H1 (cell line): Measurements from ENCODE around the gene RAB43. TPM values are rescaled to one million over a fixed set of nuclear protein-coding genes. Genes with fewer than 3 reads are reported as not detected.

Source experiments
- CTCF ChIA-PET: fragments of 300-600 bp; sonication (Branson Sonifier 250); formaldehyde crosslinking; loops from one replicate; lab custom pipeline; 2021; ENCODE audit not compliant: partially characterized antibody; lab: Charles Lee
- POLR2A ChIA-PET: fragments of 300-600 bp; sonication (Branson Sonifier 250); formaldehyde crosslinking; loops from one replicate; lab custom pipeline; 2021; ENCODE audit warnings: inconsistent platforms; ENCODE audit not compliant: partially characterized antibody; lab: Charles Lee
- DNase-seq, 2 experiments: peaks; one replicate each; pipeline versions ENCODE4 v3.0.0 to v3.0.0-alpha.2; 2010 to 2022; ENCODE audit warnings: low spot score in 2 of 2, low read depth in 1 of 2, mixed read lengths in 1 of 2
- FAIRE-seq: peaks from 2 replicates; lab custom pipeline; 2011; peaks lifted over from hg19 to GRCh38; lab: Jason Lieb, UNC
- H2AFZ ChIP-seq: 2 replicates; pipeline ENCODE4 v1.8.1; 2012; ENCODE audit warnings: low read length, inconsistent platforms
- H2AK5ac ChIP-seq: 2 replicates; pipeline ENCODE4 v1.6.1; 2013; ENCODE audit warnings: low read depth, low read length
- H2BK120ac ChIP-seq: replicated peaks from 2 replicates; pipeline ENCODE3; 2013; ENCODE audit warnings: low read depth, low read length, inconsistent platforms
- H2BK12ac ChIP-seq: 2 replicates; pipeline ENCODE4 v1.6.1; 2013; ENCODE audit warnings: low read depth, low read length
- H2BK15ac ChIP-seq: 2 replicates; pipeline ENCODE4 v1.6.1; 2013; ENCODE audit warnings: low read length
- H2BK20ac ChIP-seq: 2 replicates; pipeline ENCODE4 v1.6.1; 2013; ENCODE audit warnings: low read length
- H2BK5ac ChIP-seq: 2 replicates; pipeline ENCODE4 v1.6.1; 2013; ENCODE audit warnings: low read depth, low read length
- H3K14ac ChIP-seq: 2 replicates; pipeline ENCODE4 v1.6.1; 2013; ENCODE audit warnings: inconsistent platforms; ENCODE audit not compliant: insufficient read length
- H3K18ac ChIP-seq: 2 replicates; pipeline ENCODE4 v1.6.1; 2013; ENCODE audit warnings: low read length; ENCODE audit errors: extremely low read depth
- H3K23ac ChIP-seq: 2 replicates; pipeline ENCODE4 v1.6.1; 2013; ENCODE audit warnings: inconsistent platforms; ENCODE audit not compliant: insufficient read length
- H3K23me2 ChIP-seq: 2 replicates; pipeline ENCODE4 v1.6.1; 2013; ENCODE audit warnings: low read depth, low read length
- H3K27ac ChIP-seq: 2 replicates; pipeline ENCODE4 v1.6.1; 2011; ENCODE audit warnings: low read depth, low read length, inconsistent platforms
- H3K27me3 ChIP-seq, 4 experiments: replicated peaks in 1 of 4; 1 replicate in 1 of 4; 2 replicates in 3 of 4; pipeline versions ENCODE4 v1.6.1 to v1.8.1; 2011 to 2013; ENCODE audit warnings: low read length in 3 of 4, mild to moderate bottlenecking in 3 of 4, inconsistent platforms in 2 of 4, mixed read lengths in 2 of 4, moderate library complexity in 1 of 4; ENCODE audit not compliant: control insufficient read depth in 3 of 4, insufficient read depth in 3 of 4; ENCODE audit errors: extremely low read depth in 1 of 4
- H3K36me3 ChIP-seq, 4 experiments: 2 replicates each; pipeline versions ENCODE4 v1.6.1 to v1.8.1; 2011 to 2013; ENCODE audit warnings: mild to moderate bottlenecking in 4 of 4, low read length in 3 of 4, moderate library complexity in 2 of 4, control low read depth in 1 of 4, inconsistent platforms in 1 of 4; ENCODE audit not compliant: insufficient read depth in 4 of 4, control insufficient read depth in 2 of 4
- H3K4ac ChIP-seq: replicated peaks from 2 replicates; pipeline ENCODE3; 2013; ENCODE audit warnings: low read length, low read depth, mixed read lengths, inconsistent platforms; ENCODE audit not compliant: insufficient read length
- H3K4me1 ChIP-seq, 4 experiments: replicated peaks in 1 of 4; 1 replicate in 1 of 4; 2 replicates in 3 of 4; pipeline versions ENCODE4 v1.6.1 to v1.8.1; 2011 to 2013; ENCODE audit warnings: low read length in 3 of 4, inconsistent platforms in 2 of 4, mixed read lengths in 1 of 4; ENCODE audit not compliant: insufficient read depth in 4 of 4, control insufficient read depth in 3 of 4
- H3K4me2 ChIP-seq, 2 experiments: 2 replicates each; pipeline versions ENCODE4 v1.6.1 to v1.8.1; 2011 to 2013; ENCODE audit warnings: low read depth in 2 of 2, low read length in 2 of 2, control low read depth in 1 of 2, inconsistent platforms in 1 of 2, mild to moderate bottlenecking in 1 of 2; ENCODE audit not compliant: insufficient read depth in 1 of 2
- H3K4me3 ChIP-seq, 4 experiments: fragments of 200-600, 300-600 bp in 1 of 4; sonication (generic), shearing (Covaris generic), sonication (Bioruptor Twin) in 1 of 4; 2 replicates each; pipeline versions ENCODE4 v1.5.1 to v1.8.1; 2011 to 2016; ENCODE audit warnings: low read length in 4 of 4, low read depth in 3 of 4, control low read depth in 2 of 4, inconsistent platforms in 2 of 4, mild to moderate bottlenecking in 2 of 4, mixed read lengths in 1 of 4, moderate library complexity in 1 of 4; ENCODE audit not compliant: insufficient read depth in 2 of 4; ENCODE audit errors: extremely low read depth in 1 of 4
- H3K56ac ChIP-seq: replicated peaks from 2 replicates; pipeline ENCODE3; 2013; ENCODE audit warnings: low read depth, mild to moderate bottlenecking, mixed read lengths, low read length, inconsistent platforms; ENCODE audit not compliant: insufficient read length
- H3K79me1 ChIP-seq: 2 replicates; pipeline ENCODE4 v1.6.1; 2013; ENCODE audit warnings: low read depth, low read length, control low read depth
- H3K79me2 ChIP-seq, 2 experiments: 2 replicates each; pipeline versions ENCODE4 v1.6.1 to v1.8.1; 2012 to 2013; ENCODE audit warnings: low read length in 2 of 2, mild to moderate bottlenecking in 2 of 2, inconsistent platforms in 1 of 2; ENCODE audit not compliant: insufficient read depth in 2 of 2, control insufficient read depth in 1 of 2
- H3K9ac ChIP-seq, 4 experiments: replicated peaks in 1 of 4; 1 replicate in 1 of 4; 2 replicates in 3 of 4; pipeline versions ENCODE4 v1.6.1 to v1.8.1; 2011 to 2013; ENCODE audit warnings: low read depth in 3 of 4, low read length in 3 of 4, control low read depth in 2 of 4, mild to moderate bottlenecking in 2 of 4, moderate library complexity in 2 of 4, inconsistent platforms in 1 of 4; ENCODE audit errors: extremely low read depth in 1 of 4
- H3K9me3 ChIP-seq, 2 experiments: 2 replicates each; pipeline versions ENCODE4 v1.6.1 to v1.8.1; 2012 to 2013; ENCODE audit warnings: mild to moderate bottlenecking in 2 of 2, moderate library complexity in 2 of 2, control low read depth in 1 of 2, inconsistent platforms in 1 of 2, low read depth in 1 of 2, low read length in 1 of 2, mixed read lengths in 1 of 2; ENCODE audit not compliant: insufficient read depth in 2 of 2
- H4K20me1 ChIP-seq, 2 experiments: replicated peaks in 1 of 2; 2 replicates each; pipeline versions ENCODE3 to v1.8.1; 2011 to 2013; ENCODE audit warnings: inconsistent platforms in 2 of 2, low read length in 2 of 2, mild to moderate bottlenecking in 1 of 2; ENCODE audit not compliant: insufficient read depth in 2 of 2, control insufficient read depth in 1 of 2
- H4K5ac ChIP-seq: 2 replicates; pipeline ENCODE4 v1.6.1; 2013; ENCODE audit warnings: low read length, low read depth, mixed read lengths, inconsistent platforms; ENCODE audit not compliant: insufficient read length
- H4K8ac ChIP-seq: 2 replicates; pipeline ENCODE4 v1.8.0; 2013; ENCODE audit warnings: mild to moderate bottlenecking, moderate library complexity, low read length, inconsistent platforms; ENCODE audit not compliant: insufficient read depth; ENCODE audit errors: extremely low read depth
- H4K91ac ChIP-seq: replicated peaks from 2 replicates; pipeline ENCODE3; 2013; ENCODE audit warnings: low read length, mixed read lengths, inconsistent platforms; ENCODE audit not compliant: insufficient read length
- BRCA1 ChIP-seq: IDR thresholded peaks from 2 replicates; pipeline ENCODE4 v1.6.1; 2012; ENCODE audit warnings: low read depth, low read length, improper control_type of control experiment
- CBX8 ChIP-seq: fragments of 300-800, 300-1000 bp; sonication (generic); IDR thresholded peaks from 2 replicates; pipeline ENCODE4 v1.7.1; 2016; ENCODE audit warnings: low read depth, low read length, borderline replicate concordance
- CHD1 ChIP-seq: IDR thresholded peaks from 2 replicates; pipeline ENCODE4 v1.6.1; 2012; ENCODE audit warnings: low read depth, low read length, improper control_type of control experiment
- CREB1 ChIP-seq: IDR thresholded peaks from 2 replicates; pipeline ENCODE4 v1.6.1; 2012; ENCODE audit warnings: inconsistent platforms
- EP300 ChIP-seq, 2 experiments: IDR thresholded peaks; 1 replicate in 1 of 2; 2 replicates in 1 of 2; pipeline ENCODE4 v1.6.1; 2011 to 2012; ENCODE audit warnings: low read depth in 2 of 2, low read length in 2 of 2, mild to moderate bottlenecking in 2 of 2, borderline replicate concordance in 1 of 2, inconsistent platforms in 1 of 2, moderate library complexity in 1 of 2
- JUN ChIP-seq: IDR thresholded peaks from 2 replicates; pipeline ENCODE4 v1.6.1; 2011; ENCODE audit warnings: low read depth, mild to moderate bottlenecking, improper control_type of control experiment, low read length
- KDM4A ChIP-seq: IDR thresholded peaks from one replicate; pipeline ENCODE4 v1.7.1; 2012; ENCODE audit warnings: low read depth, mild to moderate bottlenecking, moderate library complexity, low read length, inconsistent platforms; ENCODE audit not compliant: severe bottlenecking
- KDM5A ChIP-seq: fragments of 200-600 bp; IDR thresholded peaks from 2 replicates; pipeline ENCODE4 v1.7.1; 2012; ENCODE audit warnings: mild to moderate bottlenecking, low read length, inconsistent platforms, mixed read lengths
- NANOG ChIP-seq: IDR thresholded peaks from 2 replicates; pipeline ENCODE4 v1.6.1; 2011; ENCODE audit warnings: low read length, low read depth, mild to moderate bottlenecking, inconsistent platforms; ENCODE audit not compliant: insufficient read depth, poor library complexity, severe bottlenecking
- NRF1 ChIP-seq: IDR thresholded peaks from 2 replicates; pipeline ENCODE4 v1.6.1; 2011; ENCODE audit warnings: mild to moderate bottlenecking, low read depth, low read length, improper control_type of control experiment
- SP2 ChIP-seq: IDR thresholded peaks from 2 replicates; pipeline ENCODE4 v1.6.1; 2012; ENCODE audit warnings: mild to moderate bottlenecking, low read length, inconsistent platforms
- TBP ChIP-seq: IDR thresholded peaks from 2 replicates; pipeline ENCODE4 v1.6.1; 2011; ENCODE audit warnings: low read depth, low read length, improper control_type of control experiment
- TCF12 ChIP-seq: IDR thresholded peaks from 2 replicates; pipeline ENCODE4 v1.6.1; 2011; ENCODE audit warnings: low read depth, mild to moderate bottlenecking, low read length
- USF2 ChIP-seq: IDR thresholded peaks from 2 replicates; pipeline ENCODE4 v1.6.1; 2011; ENCODE audit warnings: low read length, improper control_type of control experiment
- YY1 ChIP-seq: IDR thresholded peaks from 2 replicates; pipeline ENCODE4 v1.6.1; 2011; ENCODE audit warnings: low read depth, mild to moderate bottlenecking, low read length
- WGBS, 2 experiments: shearing (Covaris generic) in 1 of 2; methylation state at CpG; one replicate each; pipeline versions ENCODE4 v1.1.6 to v1.1.7; 2013 to 2015; ENCODE audit warnings: low lambda C conversion rate in 2 of 2, mixed read lengths in 2 of 2, inconsistent platforms in 1 of 2, low coverage in 1 of 2, missing lambda C conversion rate in 1 of 2; ENCODE audit not compliant: insufficient replicate concordance in 2 of 2, insufficient coverage in 1 of 2, insufficient read length in 1 of 2; ENCODE audit errors: extremely low coverage in 1 of 2, missing lambda C conversion rate in 1 of 2; 5-methylcytosine and 5-hydroxymethylcytosine counted together
- polyA plus RNA-seq, 7 experiments: library from polyadenylated mRNA; depleted of rRNA in 3 of 7; stranded (reverse) in 5 of 7; unstranded in 2 of 7; fragments of >200 nt in 5 of 7; fragments of 200-250 nt in 2 of 7; gene quantifications; 1 replicate in 5 of 7; 2 replicates in 1 of 7; 4 replicates in 1 of 7; pipeline versions ENCODE4 v1.2.1 to v1.2.3, GENCODE V29; 2011 to 2013; ENCODE audit warnings: missing spikeins in 2 of 7, mixed read lengths in 2 of 7
- total RNA-seq: library from RNA; stranded (reverse); fragmentation: NEBNext Ultra II Directional; extraction: Animal tissue kit (Norgen Biotek cat#: 25700); gene quantifications from 2 replicates; pipeline ENCODE4 v1.2.1, GENCODE V29; 2021

RAB43 gene
- total and polyA plus RNA-seq, 2 of the 8 experiments (the other 6 are each of a cell fraction or from before 2014, with no cell fraction given): 13.1 to 19.4 TPM

- H3K79me1 ChIP-seq: no peaks in the 10 kb centered on the region
- no peak overlapping the region for H2BK120ac ChIP-seq
- no peak overlapping the region for H2AFZ ChIP-seq
- no peak overlapping the region for H3K9ac ChIP-seq
- H3K18ac ChIP-seq: no peak overlapping the region
- H2BK12ac ChIP-seq: no peak overlapping the region
- WGBS, 2 experiments: 87% methylated on average over 4 of the region's 4 CpGs; no CpG with 5 or more reads in 1 of the 2 experiments
- H3K27ac ChIP-seq: no peak overlapping the region
- H4K91ac ChIP-seq: no peak overlapping the region
- H3K4me1 ChIP-seq: no peaks in the 10 kb centered on the region; a peak in 1 of 7 replicates
- no peak overlapping the region for H4K5ac ChIP-seq
- no peak overlapping the region for H3K14ac ChIP-seq
- DNase-seq (no peak), FAIRE-seq (no peak)
- H3K27me3 ChIP-seq: no peaks in the 10 kb centered on the region
- H2BK15ac ChIP-seq: no peak overlapping the region
- H3K9me3 ChIP-seq: no peaks in the 10 kb centered on the region
- no peaks in the 10 kb centered on the region for H4K20me1 ChIP-seq
- H3K36me3 ChIP-seq: no peaks in the 10 kb centered on the region
- no peak overlapping the region for H3K4me3 ChIP-seq
- no peak overlapping the region for H3K56ac ChIP-seq
- ChIA-PET POLR2A (interaction anchor here (0.6 to 1.2 kb wide), 2 partner anchors 12 to 421 kb away, joined by 4 to 7 read pairs; no protein-coding TSS in a partner anchor), CTCF (interaction anchor here (0.9 to 14.9 kb wide), 4 partner anchors 9 to 180 kb away, joined by 3 to 210 read pairs (median 6); partner anchors contain the start of gene GP9)
- no peak overlapping the region for H2AK5ac ChIP-seq
- H3K23ac ChIP-seq: no peak overlapping the region
- no peak overlapping the region for H4K8ac ChIP-seq
- no peak overlapping the region for H3K4ac ChIP-seq
- H3K4me2 ChIP-seq: no peak overlapping the region
- H3K79me2 ChIP-seq: no peaks in the 10 kb centered on the region
- H3K23me2 ChIP-seq: no peaks in the 10 kb centered on the region
- no peak overlapping the region for H2BK20ac ChIP-seq
- H2BK5ac ChIP-seq: no peak overlapping the region
- TF ChIP-seq CREB1 (no peak), NANOG (no peak), EP300 (IDR thresholded peaks at IDR 0.05; ENCODE audit: borderline replicate concordance in 1 of 2, low read depth in 2 of 2, low read length in 2 of 2) (no peak), TBP (no peak), USF2 (no peak), SP2 (no peak), YY1 (no peak), CHD1 (no peak), TCF12 (no peak), BRCA1 (no peak), JUN (no peak), NRF1 (no peak), KDM4A (no peak), KDM5A (no peak), CBX8 (no peak)
These were observed 55.9 kb downstream of the RAB43 start for GRCh38 chr3:129065720-129066073.
